Measurements from ENCODE around the gene HRH1.
A peak's percentile ranks its signal among the peaks of the same experiment; 100 is the strongest.

HRH1 gene

GRCh38 chr3:11132861-11133260, 21.4 kb upstream of the HRH1 start:
- no peak overlapping the region for H3K4me3 Mint-ChIP-seq
- no peaks in the 10 kb centered on the region for H3K36me3 Mint-ChIP-seq (ENCODE audit: low read depth)
- no peak for DNase-seq (ENCODE audit: low spot score)
- no peak overlapping the region for H3K27ac Mint-ChIP-seq
- H3K9me3 Mint-ChIP-seq, result no peaks in the 10 kb centered on the region
- peaks cover 1% of the 10 kb centered on the region for H3K4me1 Mint-ChIP-seq (ENCODE audit: low read depth)
- H3K27me3 Mint-ChIP-seq (ENCODE audit: low read depth), result peaks cover 5% of the 10 kb centered on the region

DNA sequence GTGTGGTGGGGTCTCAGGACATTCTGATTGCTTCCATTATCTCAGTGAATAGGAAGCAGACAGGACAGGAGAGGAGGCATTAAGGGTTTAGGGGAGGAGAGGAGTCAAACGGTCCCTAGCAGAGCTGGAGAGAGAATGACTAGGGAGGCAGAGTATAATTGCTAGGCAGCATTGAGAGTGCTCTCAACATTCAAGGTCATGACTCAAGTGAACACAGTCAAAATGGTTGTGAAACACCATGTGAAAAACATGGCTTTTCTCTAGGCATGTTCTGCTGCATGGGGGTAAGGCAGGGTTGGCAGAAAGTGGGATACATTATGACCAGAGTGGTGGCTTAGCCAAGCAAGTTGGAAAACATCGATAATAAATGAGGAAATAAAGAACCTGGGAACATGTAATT, 19.5 kb upstream of the HRH1 start:
- no peaks in the 10 kb centered on the region for H3K9me3 Mint-ChIP-seq
- no peaks in the 10 kb centered on the region for H3K36me3 Mint-ChIP-seq (ENCODE audit: low read depth)
- no peak for DNase-seq (ENCODE audit: low spot score)
- H3K4me1 Mint-ChIP-seq (ENCODE audit: low read depth), result peaks cover 5% of the 10 kb centered on the region
- no peak overlapping the region for H3K4me3 Mint-ChIP-seq
- H3K27me3 Mint-ChIP-seq (ENCODE audit: low read depth), result peaks cover 5% of the 10 kb centered on the region
- no peak overlapping the region for H3K27ac Mint-ChIP-seq

GRCh38 chr3:11136116-11136515, 18.2 kb upstream of the HRH1 start:
- Mint-ChIP-seq H3K9me3 (no peaks in the 10 kb centered on the region), H3K4me3 (no peak overlapping the region), H3K27me3 (ENCODE audit: low read depth) (peaks cover 9% of the 10 kb centered on the region), H3K27ac (no peak overlapping the region), H3K36me3 (ENCODE audit: low read depth) (no peaks in the 10 kb centered on the region), H3K4me1 (ENCODE audit: low read depth) (peaks cover 18% of the 10 kb centered on the region)
- no peak for DNase-seq (ENCODE audit: low spot score)

DNA sequence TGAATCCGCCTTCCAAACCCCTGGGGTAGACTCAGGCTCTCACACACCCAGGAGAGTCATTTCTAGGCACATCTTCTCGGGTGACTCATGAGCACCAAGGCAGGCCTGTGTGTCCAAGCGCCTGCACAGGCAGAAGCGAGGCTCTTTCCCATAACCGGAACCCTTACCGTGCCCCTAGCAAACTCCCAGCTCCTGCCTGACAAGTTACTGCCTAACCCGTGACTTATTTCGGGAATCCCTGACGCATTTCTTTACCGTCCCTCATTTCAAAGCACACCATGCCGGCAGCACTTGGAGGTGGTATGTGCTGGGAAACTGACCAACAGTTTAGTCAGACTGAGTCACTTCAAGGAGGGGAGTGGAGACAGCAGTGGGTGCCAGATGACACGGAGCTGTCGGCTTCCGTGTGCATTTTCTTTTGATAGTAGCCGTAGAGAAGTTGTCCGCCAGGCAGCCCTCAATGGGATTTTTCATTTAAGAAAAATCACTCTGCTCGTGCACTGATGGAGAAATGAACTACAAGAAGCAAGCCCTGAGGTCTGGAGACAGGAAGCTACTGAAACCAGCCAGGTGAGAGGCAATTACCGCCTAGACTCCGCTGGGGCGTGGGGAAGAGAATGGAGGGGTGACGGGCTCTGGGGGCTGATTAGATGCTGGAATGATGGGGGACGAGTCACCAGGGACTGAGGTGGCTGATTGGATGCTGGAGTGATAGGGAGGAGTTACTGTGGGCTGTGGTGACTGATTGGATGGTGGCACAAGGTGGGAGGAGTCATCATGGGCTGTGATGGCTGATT, 17.3 kb upstream of the HRH1 start:
- Mint-ChIP-seq H3K9me3 (no peaks in the 10 kb centered on the region), H3K4me1 (ENCODE audit: low read depth) (peaks cover 20% of the 10 kb centered on the region), H3K36me3 (ENCODE audit: low read depth) (peaks cover 1% of the 10 kb centered on the region), H3K4me3 (no peak overlapping the region), H3K27me3 (ENCODE audit: low read depth) (peaks cover 9% of the 10 kb centered on the region), H3K27ac (no peak overlapping the region)
- no peak for DNase-seq (ENCODE audit: low spot score)

GRCh38 chr3:11137627-11137959, 16.7 kb upstream of the HRH1 start:
- Mint-ChIP-seq H3K27ac (no peak overlapping the region), H3K4me1 (ENCODE audit: low read depth) (peaks cover 20% of the 10 kb centered on the region), H3K27me3 (ENCODE audit: low read depth) (peaks cover 9% of the 10 kb centered on the region), H3K9me3 (no peaks in the 10 kb centered on the region), H3K36me3 (ENCODE audit: low read depth) (peaks cover 1% of the 10 kb centered on the region), H3K4me3 (no peak overlapping the region)
- no peak for DNase-seq (ENCODE audit: low spot score)

DNA sequence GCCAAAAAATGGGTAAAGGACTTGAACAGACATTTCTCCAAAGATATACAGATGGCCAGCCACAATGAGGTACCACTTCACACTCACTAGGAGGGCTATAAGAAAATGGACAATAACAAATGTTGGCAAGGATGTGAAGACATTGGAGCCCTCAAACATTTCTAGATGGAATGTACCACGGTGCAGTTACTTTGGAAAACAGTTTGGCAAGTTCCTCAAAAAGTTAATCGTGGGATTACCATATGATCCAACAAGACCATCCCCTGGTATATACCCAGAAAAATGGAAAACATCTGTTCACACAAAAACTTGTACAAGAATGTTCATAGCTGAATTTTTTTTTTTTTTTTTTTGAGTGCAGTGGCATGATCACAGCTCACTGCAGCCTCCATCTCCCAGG, 15.9 kb upstream of the HRH1 start:
- Mint-ChIP-seq H3K27ac (no peak overlapping the region), H3K36me3 (ENCODE audit: low read depth) (peaks cover 1% of the 10 kb centered on the region), H3K27me3 (ENCODE audit: low read depth) (peaks cover 9% of the 10 kb centered on the region), H3K4me3 (no peak overlapping the region), H3K4me1 (ENCODE audit: low read depth) (peaks cover 20% of the 10 kb centered on the region), H3K9me3 (no peaks in the 10 kb centered on the region)
- DNase-seq (ENCODE audit: low spot score), result no peak

DNA sequence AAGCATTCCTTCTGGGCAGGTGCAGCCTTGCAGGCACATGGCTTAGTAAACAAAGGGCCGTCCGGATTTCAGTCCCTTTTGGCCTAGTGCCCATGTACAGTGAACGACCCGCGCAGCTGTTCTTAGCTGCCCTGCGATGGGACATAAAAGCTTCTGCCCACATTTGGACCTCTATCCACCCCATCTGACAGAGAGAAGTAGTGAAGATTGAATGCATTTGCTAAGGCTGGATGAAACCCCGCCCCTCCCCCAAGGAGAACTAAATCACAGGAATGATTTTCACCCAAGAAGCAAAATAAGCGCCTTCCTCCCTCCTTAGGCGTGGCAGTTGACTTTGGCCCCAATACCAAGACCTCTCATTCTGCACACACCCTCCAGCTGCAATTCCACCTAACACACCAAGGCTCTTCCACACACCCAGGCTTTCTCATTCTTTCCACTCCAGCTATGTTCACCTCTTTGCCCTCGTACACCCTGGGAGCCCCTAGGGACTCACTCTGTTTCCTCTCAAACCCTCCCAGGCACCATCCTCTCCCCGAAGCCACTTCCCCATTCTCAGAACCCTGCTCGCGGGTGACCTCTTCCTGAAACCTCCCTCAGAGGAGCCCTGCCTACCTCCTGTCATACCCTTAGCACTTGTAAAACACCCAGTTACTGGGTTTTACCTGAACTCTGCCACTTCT, 14.1 kb upstream of the HRH1 start:
- Mint-ChIP-seq H3K4me3 (peak overlapping the region; percentile 50), H3K9me3 (no peaks in the 10 kb centered on the region), H3K27me3 (ENCODE audit: low read depth) (peaks cover 14% of the 10 kb centered on the region), H3K4me1 (ENCODE audit: low read depth) (peaks cover 20% of the 10 kb centered on the region), H3K36me3 (ENCODE audit: low read depth) (peaks cover 1% of the 10 kb centered on the region), H3K27ac (peak overlapping the region; percentile 67)
- DNase-seq (ENCODE audit: low spot score), result peak; percentile 32

DNA sequence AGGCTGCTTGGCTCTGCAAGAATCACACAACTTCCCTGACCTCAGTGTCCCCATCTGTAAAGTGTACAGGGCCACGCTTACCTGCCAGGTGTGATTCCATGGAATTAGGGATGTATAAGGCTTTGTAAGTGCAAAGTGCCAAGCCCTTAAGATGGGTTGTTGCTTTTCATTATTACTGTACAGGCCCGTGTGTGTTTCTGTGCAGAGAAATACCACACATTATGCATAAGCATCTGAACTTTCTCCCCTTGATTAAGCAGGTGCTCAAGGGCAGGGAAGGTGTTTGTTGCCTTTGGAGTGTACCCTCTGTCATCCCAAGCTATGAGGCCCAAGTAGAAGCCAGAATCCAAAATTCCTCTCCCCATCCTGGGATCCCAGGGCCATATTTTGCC, 13.6 kb upstream of the HRH1 start:
- Mint-ChIP-seq H3K27ac (peak overlapping the region; percentile 67), H3K4me3 (peak overlapping the region; percentile 50), H3K4me1 (ENCODE audit: low read depth) (peaks cover 20% of the 10 kb centered on the region), H3K27me3 (ENCODE audit: low read depth) (peaks cover 15% of the 10 kb centered on the region), H3K36me3 (ENCODE audit: low read depth) (peaks cover 1% of the 10 kb centered on the region), H3K9me3 (no peaks in the 10 kb centered on the region)
- DNase-seq (ENCODE audit: low spot score), result no peak

DNA sequence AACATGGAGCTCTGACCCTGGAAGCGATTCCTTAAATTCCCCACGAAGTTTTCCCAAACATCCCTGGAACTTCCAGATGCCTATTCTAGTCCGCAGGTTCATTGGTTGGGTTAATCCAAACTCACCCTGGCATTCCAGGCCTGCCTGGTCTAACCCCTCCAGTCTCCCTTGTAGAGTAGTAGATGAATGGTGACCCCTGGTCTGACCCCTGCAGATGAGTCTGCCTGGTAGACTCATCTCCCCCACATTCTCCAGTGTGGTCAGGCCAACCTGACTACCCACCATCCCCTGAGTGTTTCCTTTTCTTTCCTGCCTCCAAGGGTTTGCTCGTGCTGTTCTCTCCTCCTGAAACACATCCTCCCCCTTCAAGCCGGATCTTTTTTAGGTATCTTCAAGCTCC, 10.8 kb upstream of the HRH1 start:
- H3K4me1 Mint-ChIP-seq (ENCODE audit: low read depth), result peaks cover 18% of the 10 kb centered on the region
- no peak overlapping the region for H3K27ac Mint-ChIP-seq
- H3K4me3 Mint-ChIP-seq, result no peak overlapping the region

DNA sequence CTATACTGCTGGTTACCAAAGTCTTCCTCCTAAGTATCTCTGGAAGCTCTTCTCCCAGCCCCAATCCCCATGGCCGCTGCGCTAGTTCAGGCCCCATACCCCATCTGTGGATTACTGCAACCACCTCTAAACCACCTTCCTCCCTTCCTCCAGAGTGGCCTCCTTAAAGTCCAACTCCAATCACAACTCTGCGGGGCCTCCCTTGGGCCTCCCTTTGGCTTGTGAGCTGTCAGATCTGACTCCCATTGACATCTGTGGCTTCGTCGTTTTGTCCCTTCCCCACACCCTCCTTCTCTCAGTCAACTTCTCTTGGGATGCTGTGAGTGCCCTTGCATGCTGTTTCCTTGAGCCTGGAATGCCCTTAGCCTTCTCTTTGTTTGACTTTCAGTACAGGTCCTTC, 9.3 kb upstream of the HRH1 start:
- no peak for DNase-seq (ENCODE audit: low spot score)
- Mint-ChIP-seq H3K9me3 (no peaks in the 10 kb centered on the region), H3K36me3 (ENCODE audit: low read depth) (peaks cover 1% of the 10 kb centered on the region), H3K27ac (no peak overlapping the region), H3K4me3 (no peak overlapping the region), H3K27me3 (ENCODE audit: low read depth) (peaks cover 30% of the 10 kb centered on the region), H3K4me1 (ENCODE audit: low read depth) (peaks cover 13% of the 10 kb centered on the region)

More for the DNA sequence above, 10.8 kb upstream of the HRH1 start:
- DNase-seq (ENCODE audit: low spot score), result no peak
- peaks cover 1% of the 10 kb centered on the region for H3K36me3 Mint-ChIP-seq (ENCODE audit: low read depth)
- peaks cover 22% of the 10 kb centered on the region for H3K27me3 Mint-ChIP-seq (ENCODE audit: low read depth)
- no peaks in the 10 kb centered on the region for H3K9me3 Mint-ChIP-seq

- Mint-ChIP-seq H3K9me3 (no peaks in the 10 kb centered on the region), H3K4me3 (no peak overlapping the region), H3K36me3 (ENCODE audit: low read depth) (peaks cover 1% of the 10 kb centered on the region), H3K27me3 (ENCODE audit: low read depth) (peaks cover 31% of the 10 kb centered on the region), H3K27ac (no peak overlapping the region), H3K4me1 (ENCODE audit: low read depth) (peaks cover 4% of the 10 kb centered on the region)
- no peak for DNase-seq (ENCODE audit: low spot score)
Measured at GRCh38 chr3:11145888-11146287, 8.4 kb upstream of the HRH1 start.

GRCh38 chr3:11146773-11147660, 7.3 kb upstream of the HRH1 start:
- no peak overlapping the region for H3K27ac Mint-ChIP-seq
- H3K36me3 Mint-ChIP-seq (ENCODE audit: low read depth), result no peaks in the 10 kb centered on the region
- H3K9me3 Mint-ChIP-seq, result no peaks in the 10 kb centered on the region
- H3K4me3 Mint-ChIP-seq, result no peak overlapping the region
- DNase-seq (ENCODE audit: low spot score), result no peak
- H3K27me3 Mint-ChIP-seq (ENCODE audit: low read depth), result peaks cover 39% of the 10 kb centered on the region
- no peaks in the 10 kb centered on the region for H3K4me1 Mint-ChIP-seq (ENCODE audit: low read depth)

- Mint-ChIP-seq H3K4me3 (no peak overlapping the region), H3K36me3 (ENCODE audit: low read depth) (no peaks in the 10 kb centered on the region), H3K4me1 (ENCODE audit: low read depth) (peaks cover 7% of the 10 kb centered on the region), H3K27ac (no peak overlapping the region), H3K9me3 (no peaks in the 10 kb centered on the region), H3K27me3 (ENCODE audit: low read depth) (peaks cover 58% of the 10 kb centered on the region)
- no peak for DNase-seq (ENCODE audit: low spot score)
Measured at GRCh38 chr3:11150256-11150655, 4.0 kb upstream of the HRH1 start.

- Mint-ChIP-seq H3K27me3 (ENCODE audit: low read depth) (peaks cover 71% of the 10 kb centered on the region), H3K4me1 (ENCODE audit: low read depth) (peaks cover 7% of the 10 kb centered on the region), H3K4me3 (no peak overlapping the region), H3K27ac (no peak overlapping the region), H3K36me3 (ENCODE audit: low read depth) (no peaks in the 10 kb centered on the region), H3K9me3 (no peaks in the 10 kb centered on the region)
- DNase-seq (ENCODE audit: low spot score), result no peak
Measured at GRCh38 chr3:11152301-11152700, 2.0 kb upstream of the HRH1 start.

Measured in T-helper 2 cell treated with Interferon-gamma antibody and Interleukin-4, amounts not matched to agents 5 μg/mL and 100 μg/mL, for 36 hours (primary cell).